Esophagus (tissue), 2 donors: Measurements from ENCODE around the gene CCT6A. TPM values are rescaled to one million over a fixed set of nuclear protein-coding genes. Genes with fewer than 3 reads are reported as not detected.
"Not testable (repeated sequence)": the region's sequence is repeated elsewhere in the genome, so short reads cannot be mapped to it uniquely, and the experiment has no call there.

ENCODE experiments used
- H3K27ac ChIP-seq, 2 donors: one replicate each; pipeline ENCODE4 v1.5.1; 2013; ENCODE audit warnings: low read depth in 2 of 2, mild to moderate bottlenecking in 2 of 2, inconsistent platforms in 1 of 2, low read length in 1 of 2, moderate library complexity in 1 of 2
- H3K27me3 ChIP-seq, 2 donors: one replicate each; pipeline ENCODE4 v1.6.1; 2013; ENCODE audit warnings: low read length in 2 of 2, control low read depth in 1 of 2, mild to moderate bottlenecking in 1 of 2; ENCODE audit not compliant: insufficient read depth in 2 of 2, control insufficient read depth in 1 of 2
- H3K36me3 ChIP-seq, 2 donors: one replicate each; pipeline ENCODE4 v1.6.1; 2013; ENCODE audit warnings: low read length in 1 of 2; ENCODE audit not compliant: control insufficient read depth in 2 of 2, insufficient read depth in 2 of 2
- H3K4me1 ChIP-seq, 2 donors: one replicate each; pipeline ENCODE4 v1.6.1; 2013; ENCODE audit warnings: low read length in 1 of 2; ENCODE audit not compliant: control insufficient read depth in 2 of 2, insufficient read depth in 2 of 2
- H3K4me3 ChIP-seq, 2 donors: one replicate each; pipeline ENCODE4 v1.5.1; 2013; ENCODE audit warnings: low read length in 2 of 2, mild to moderate bottlenecking in 2 of 2, low read depth in 1 of 2, moderate library complexity in 1 of 2
- H3K9me3 ChIP-seq, 2 donors: one replicate each; pipeline ENCODE4 v1.6.1; 2013; ENCODE audit warnings: mild to moderate bottlenecking in 2 of 2, low read depth in 1 of 2, low read length in 1 of 2, moderate library complexity in 1 of 2; ENCODE audit not compliant: control insufficient read depth in 2 of 2, insufficient read depth in 1 of 2
- WGBS, 2 donors: extraction: QIAGEN DNeasy Blood & Tissue Kit; methylation state at CpG; one replicate each; pipeline ENCODE4 v1.1.7; 2013; 5-methylcytosine and 5-hydroxymethylcytosine counted together
- polyA plus RNA-seq, 2 donors: library from polyadenylated mRNA; stranded (reverse); fragments of 200-250 nt; gene quantifications; one replicate each; pipeline ENCODE4 v1.2.3, GENCODE V29; 2013
- donor health status: healthy with polysubstance abuse.
- donor health status: Bipolar disorder and iron deficiency.

Gene CCT6A
- polyA plus RNA-seq, 2 donors, result 133 to 157 TPM

- Histone ChIP-seq H3K9me3 (no peaks in the 10 kb centered on the region), H3K4me3 (no peak overlapping the region), H3K27me3 (no peaks in the 10 kb centered on the region), H3K4me1 (peaks cover 3 to 5% of the 10 kb centered on the region in 2 donors), H3K27ac (no peak overlapping the region), H3K36me3 (peaks cover 0 to 17% of the 10 kb centered on the region in 2 donors)
- WGBS, 2 donors, result 93 to 100% methylated on average over 3 of the region's 3 CpGs
Measured at GRCh38 chr7:56077681-56078080, 26.1 kb downstream of the CCT6A start.

- WGBS, 2 donors, result 94 to 95% methylated on average over 15 to 16 of the region's 16 CpGs
- Histone ChIP-seq H3K4me1 (peaks cover 3 to 6% of the 10 kb centered on the region in 2 donors), H3K4me3 (no peak overlapping the region), H3K36me3 (peaks cover 0 to 19% of the 10 kb centered on the region in 2 donors), H3K27ac (no peak overlapping the region), H3K27me3 (no peaks in the 10 kb centered on the region), H3K9me3 (no peaks in the 10 kb centered on the region)
Measured at GRCh38 chr7:56078196-56078595, 26.6 kb downstream of the CCT6A start.

- peaks cover 3 to 4% of the 10 kb centered on the region in 2 donors for H3K4me1 ChIP-seq
- H3K27me3 ChIP-seq, result no peaks in the 10 kb centered on the region
- H3K27ac ChIP-seq, result peak overlapping the region; percentile 53 to 58
- WGBS, 2 donors, result 37 to 49% methylated on average over 12 of the region's 12 CpGs
- no peak overlapping the region for H3K4me3 ChIP-seq
- H3K36me3 ChIP-seq, result peaks cover 0 to 20% of the 10 kb centered on the region in 2 donors
- H3K9me3 ChIP-seq, result no peaks in the 10 kb centered on the region
Measured at GRCh38 chr7:56079450-56080185, 28.1 kb downstream of the CCT6A start.

DNA sequence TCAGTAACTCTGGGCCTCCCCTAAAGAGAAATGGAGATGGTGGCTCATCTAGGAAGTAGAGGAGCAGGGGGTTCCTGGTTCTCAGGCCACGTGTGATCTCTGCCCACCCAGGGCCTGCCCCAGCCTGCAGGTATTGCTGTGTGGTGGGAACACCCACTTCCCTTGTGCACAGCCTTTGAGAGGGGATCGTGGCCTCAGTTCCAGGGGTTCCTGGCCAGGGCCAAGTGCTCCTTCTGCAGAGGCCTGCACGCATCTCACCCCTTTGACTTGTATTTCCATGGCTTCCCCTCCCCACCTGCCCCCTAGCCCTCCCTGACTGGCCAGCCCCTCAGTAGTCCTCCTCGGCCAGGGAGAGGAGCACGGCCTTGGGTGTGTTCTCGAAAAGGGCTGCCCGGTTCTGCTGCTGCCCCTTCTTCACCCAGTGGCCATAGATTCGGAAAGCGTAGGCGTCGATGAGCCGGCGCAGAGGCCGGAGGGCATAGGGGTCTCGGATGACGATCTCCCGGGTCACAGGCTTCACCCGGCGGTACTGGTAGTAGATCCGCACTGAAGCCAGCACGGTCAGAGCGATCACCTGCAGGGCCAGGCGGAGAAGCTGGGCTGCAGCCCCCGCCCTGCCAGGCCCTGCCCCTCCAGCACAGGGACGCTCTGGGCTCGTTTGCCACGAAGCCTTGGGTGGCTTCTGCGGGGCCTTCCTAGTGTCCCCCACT, 29.3 kb downstream of the CCT6A start:
- not testable (repeated sequence) for H3K4me3 ChIP-seq, H3K27me3 ChIP-seq, H3K4me1 ChIP-seq, H3K27ac ChIP-seq, H3K9me3 ChIP-seq
- H3K36me3 ChIP-seq, result peaks cover 0 to 22% of the 10 kb centered on the region in 2 donors
- WGBS, 2 donors, result 92% methylated on average over 28 of the region's 28 CpGs

DNA sequence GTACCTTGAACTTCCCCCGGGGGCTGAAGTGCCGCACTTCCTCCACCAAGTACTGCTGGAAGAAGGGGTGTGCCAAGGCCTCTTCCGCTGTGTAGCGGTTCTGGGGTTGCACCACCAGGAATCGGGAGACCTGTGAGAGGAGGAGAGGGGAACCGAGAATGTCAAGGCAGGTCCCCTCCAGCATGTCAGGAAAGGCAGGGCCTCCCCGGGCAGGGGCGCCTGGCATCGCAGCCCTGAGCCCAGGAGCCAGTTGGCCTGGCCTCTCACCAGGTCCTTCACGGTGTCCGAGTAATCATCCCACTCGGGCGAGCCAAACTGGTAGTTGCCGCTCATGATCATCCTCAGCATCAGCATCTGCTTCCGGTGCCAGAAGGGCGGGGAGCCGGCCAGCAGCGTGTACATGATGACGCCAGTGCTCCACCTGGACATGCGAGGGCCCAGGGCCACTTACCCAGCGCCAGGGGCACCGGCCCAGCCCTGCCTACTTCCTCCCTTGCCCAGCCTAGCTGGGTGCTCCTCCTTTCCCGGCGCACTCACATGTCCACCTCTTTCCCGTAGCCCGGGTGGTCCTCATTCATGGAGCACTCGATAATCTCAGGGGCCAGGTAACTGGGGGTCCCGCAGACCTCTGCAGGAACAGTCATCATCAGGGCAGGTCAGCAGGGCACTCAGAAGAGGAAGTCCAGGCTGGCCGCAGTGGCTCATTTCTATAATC, 30.2 kb downstream of the CCT6A start:
- Histone ChIP-seq H3K9me3 (no peaks in the 10 kb centered on the region), H3K27me3 (no peaks in the 10 kb centered on the region), H3K4me3 (no peak overlapping the region), H3K36me3 (peaks cover 0 to 22% of the 10 kb centered on the region in 2 donors), H3K27ac (no peak overlapping the region), H3K4me1 (peaks cover 3% of the 10 kb centered on the region in 2 donors)
- 93 to 95% methylated on average over 29 of the region's 29 CpGs for WGBS, 2 donors

DNA sequence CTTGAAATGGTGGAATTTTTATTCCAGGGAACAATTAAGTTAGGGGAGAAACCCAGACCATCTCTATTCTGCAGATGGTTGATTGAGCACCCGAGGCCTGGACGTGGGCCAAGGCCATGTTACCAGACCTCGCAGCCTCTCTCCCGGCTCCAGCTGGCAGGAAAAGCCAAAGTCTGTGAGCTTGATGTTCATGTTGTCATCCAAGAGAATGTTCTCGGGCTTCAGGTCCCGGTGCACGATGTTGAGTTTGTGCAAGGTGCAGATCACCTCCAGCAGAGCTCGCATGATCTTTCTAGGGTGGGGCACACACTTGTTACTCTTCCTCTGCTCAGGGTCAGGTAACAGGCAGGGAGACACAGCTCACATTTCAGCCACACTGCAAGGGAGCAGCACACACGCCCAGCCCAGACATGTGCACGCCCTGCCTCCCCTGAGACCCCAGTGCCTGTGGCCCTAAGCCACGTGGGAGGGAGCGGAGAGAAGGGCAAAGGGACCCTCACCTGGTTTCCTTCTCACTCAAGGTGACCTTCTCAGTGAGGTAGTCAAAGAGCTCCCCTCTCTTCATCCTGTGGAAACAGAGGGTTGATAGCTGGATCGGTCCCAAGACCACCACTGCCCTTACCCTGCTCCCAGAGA, 31.7 kb downstream of the CCT6A start:
- Histone ChIP-seq H3K36me3 (peaks cover 0 to 23% of the 10 kb centered on the region in 2 donors), H3K4me1 (peaks cover 3% of the 10 kb centered on the region in 2 donors), H3K4me3 (no peak overlapping the region), H3K27ac (no peak overlapping the region), H3K27me3 (no peaks in the 10 kb centered on the region), H3K9me3 (no peaks in the 10 kb centered on the region)
- 61 to 63% methylated on average over 13 of the region's 13 CpGs for WGBS, 2 donors

GRCh38 chr7:56086761-56087160, 35.2 kb downstream of the CCT6A start:
- no peaks in the 10 kb centered on the region for H3K9me3 ChIP-seq
- H3K36me3 ChIP-seq, result peaks cover 0 to 16% of the 10 kb centered on the region in 2 donors
- peaks cover 0 to 3% of the 10 kb centered on the region in 2 donors for H3K4me1 ChIP-seq
- H3K27me3 ChIP-seq, result no peaks in the 10 kb centered on the region
- H3K4me3 ChIP-seq, result no peak overlapping the region
- WGBS, 2 donors, result 93 to 98% methylated on average over 7 of the region's 7 CpGs
- H3K27ac ChIP-seq, result no peak overlapping the region

- H3K4me1 ChIP-seq, result peaks cover 0 to 3% of the 10 kb centered on the region in 2 donors
- H3K27ac ChIP-seq, result no peak overlapping the region
- H3K9me3 ChIP-seq, result no peaks in the 10 kb centered on the region
- WGBS, 2 donors, result 92 to 94% methylated on average over 16 of the region's 16 CpGs
- no peaks in the 10 kb centered on the region for H3K27me3 ChIP-seq
- H3K36me3 ChIP-seq, result peaks cover 0 to 14% of the 10 kb centered on the region in 2 donors
- H3K4me3 ChIP-seq, result no peak overlapping the region
Measured at GRCh38 chr7:56087445-56087844, 35.9 kb downstream of the CCT6A start.

DNA sequence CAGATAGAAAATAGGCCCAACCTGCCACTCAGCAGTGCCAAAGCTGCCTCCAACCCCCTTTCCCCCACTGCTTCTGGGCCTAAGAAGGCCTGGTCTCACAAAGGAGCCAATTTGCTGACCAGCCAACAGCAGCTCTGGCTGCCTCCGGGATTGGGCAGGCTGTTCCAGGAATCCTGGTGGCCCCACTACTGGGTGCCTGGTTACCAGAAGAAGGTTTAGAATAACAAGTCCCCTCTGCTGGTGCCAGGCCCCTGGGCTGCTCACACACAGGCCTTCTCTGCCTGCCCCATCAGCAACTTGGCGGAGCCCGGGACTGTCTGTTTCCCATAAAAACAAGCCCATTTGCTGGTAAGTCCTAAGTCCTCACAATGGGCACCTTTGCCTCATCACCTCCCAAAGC, 40.0 kb downstream of the CCT6A start:
- Histone ChIP-seq H3K4me3 (no peak overlapping the region), H3K27ac (no peak overlapping the region), H3K4me1 (peaks cover 0 to 3% of the 10 kb centered on the region in 2 donors), H3K36me3 (peaks cover 0 to 10% of the 10 kb centered on the region in 2 donors), H3K27me3 (no peaks in the 10 kb centered on the region), H3K9me3 (no peaks in the 10 kb centered on the region)
- 63 to 64% methylated on average over 3 of the region's 3 CpGs for WGBS, 2 donors
